OCI-LY1 (cell line): Measurements from ENCODE around the gene PODXL2.

ENCODE experiments used
- EZH2 ChIP-seq: fragments of 200-600 bp; sonication (generic), shearing (Covaris generic); IDR thresholded peaks from 2 replicates; pipeline ENCODE4 v1.8.0; 2017; ENCODE audit warnings: borderline replicate concordance, mixed run types, mild to moderate bottlenecking, antibody characterized with exemption, low read length, moderate library complexity, mixed read lengths
- TF ChIP-seq, protein P1 (sequence below): fragments of 200-600 bp; sonication (generic), shearing (Covaris generic); IDR thresholded peaks from 2 replicates; pipeline ENCODE4 v1.5.1; 2017; ENCODE audit warnings: mild to moderate bottlenecking, antibody characterized with exemption, low read length, moderate library complexity, mixed read lengths

DNA sequence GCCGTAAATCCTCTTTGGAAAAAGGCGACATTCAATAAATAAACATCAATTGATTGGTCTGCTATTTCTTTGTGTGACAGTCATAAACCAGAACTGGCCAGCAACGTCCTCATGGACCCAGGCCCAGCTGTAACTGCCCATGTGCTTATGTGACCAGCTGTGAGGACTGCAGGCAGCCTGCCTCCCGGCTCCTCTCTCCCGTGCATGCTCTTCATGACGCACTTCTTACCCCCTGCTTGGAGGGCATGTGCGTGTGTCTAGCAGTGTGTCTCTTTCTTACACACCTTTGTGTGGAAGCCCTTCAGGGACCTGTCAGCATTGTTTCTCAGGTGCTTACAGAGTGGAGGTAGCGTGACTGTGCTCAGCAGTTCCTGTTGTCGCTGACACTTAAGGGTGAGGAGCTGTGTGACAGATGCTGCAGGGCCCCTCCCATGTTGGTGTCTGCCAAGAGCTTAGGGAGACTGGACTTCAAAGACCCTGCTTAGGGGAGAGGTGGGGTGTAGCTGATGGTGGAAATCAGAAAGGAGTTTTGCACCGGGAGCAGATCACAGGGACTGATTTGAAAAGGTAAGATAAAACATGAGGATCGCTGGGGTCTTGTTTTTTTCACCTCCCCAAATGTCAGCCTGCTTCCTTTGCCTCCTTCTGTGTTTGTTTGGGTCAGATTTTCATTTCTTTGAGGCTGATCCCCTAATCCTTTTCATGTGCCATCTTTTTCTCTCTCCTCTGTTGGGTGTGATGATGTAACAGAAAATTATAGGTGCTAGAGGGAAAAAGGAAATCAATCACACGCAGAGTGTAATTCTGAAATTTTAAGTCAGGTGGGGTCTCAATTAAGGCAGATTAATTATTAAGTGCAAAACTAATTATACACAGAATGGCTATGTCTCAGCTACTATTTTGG, 2.1 kb downstream of the PODXL2 start:
- TF ChIP-seq, protein P1, sequence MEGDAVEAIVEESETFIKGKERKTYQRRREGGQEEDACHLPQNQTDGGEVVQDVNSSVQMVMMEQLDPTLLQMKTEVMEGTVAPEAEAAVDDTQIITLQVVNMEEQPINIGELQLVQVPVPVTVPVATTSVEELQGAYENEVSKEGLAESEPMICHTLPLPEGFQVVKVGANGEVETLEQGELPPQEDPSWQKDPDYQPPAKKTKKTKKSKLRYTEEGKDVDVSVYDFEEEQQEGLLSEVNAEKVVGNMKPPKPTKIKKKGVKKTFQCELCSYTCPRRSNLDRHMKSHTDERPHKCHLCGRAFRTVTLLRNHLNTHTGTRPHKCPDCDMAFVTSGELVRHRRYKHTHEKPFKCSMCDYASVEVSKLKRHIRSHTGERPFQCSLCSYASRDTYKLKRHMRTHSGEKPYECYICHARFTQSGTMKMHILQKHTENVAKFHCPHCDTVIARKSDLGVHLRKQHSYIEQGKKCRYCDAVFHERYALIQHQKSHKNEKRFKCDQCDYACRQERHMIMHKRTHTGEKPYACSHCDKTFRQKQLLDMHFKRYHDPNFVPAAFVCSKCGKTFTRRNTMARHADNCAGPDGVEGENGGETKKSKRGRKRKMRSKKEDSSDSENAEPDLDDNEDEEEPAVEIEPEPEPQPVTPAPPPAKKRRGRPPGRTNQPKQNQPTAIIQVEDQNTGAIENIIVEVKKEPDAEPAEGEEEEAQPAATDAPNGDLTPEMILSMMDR = no peak
- no peak for TF ChIP-seq EZH2
